Measurements from ENCODE around the gene TFEB.
A peak's percentile ranks its signal among the peaks of the same experiment; 100 is the strongest.

Gene TFEB

GRCh38 chr6:41716516-41717391 is 18.7 kb downstream of the TFEB start:
- Histone ChIP-seq H3K4me2 (ENCODE audit: low read length) (no peak overlapping the region), H3K36me3 (ENCODE audit: insufficient read depth, low read length) (no peaks in the 10 kb centered on the region), H3K27me3 (ENCODE audit: control insufficient read depth, insufficient read depth, low read length) (no peaks in the 10 kb centered on the region), H3K4me3 (ENCODE audit: low read length) (no peak overlapping the region), H3K9ac (ENCODE audit: low read depth, low read length) (no peak overlapping the region), H3K9me3 (replicated peaks; ENCODE audit: low read length) (no peaks in the 10 kb centered on the region), H3K4me1 (ENCODE audit: control insufficient read depth, insufficient read depth, low read length) (peaks cover 33% of the 10 kb centered on the region)

DNA sequence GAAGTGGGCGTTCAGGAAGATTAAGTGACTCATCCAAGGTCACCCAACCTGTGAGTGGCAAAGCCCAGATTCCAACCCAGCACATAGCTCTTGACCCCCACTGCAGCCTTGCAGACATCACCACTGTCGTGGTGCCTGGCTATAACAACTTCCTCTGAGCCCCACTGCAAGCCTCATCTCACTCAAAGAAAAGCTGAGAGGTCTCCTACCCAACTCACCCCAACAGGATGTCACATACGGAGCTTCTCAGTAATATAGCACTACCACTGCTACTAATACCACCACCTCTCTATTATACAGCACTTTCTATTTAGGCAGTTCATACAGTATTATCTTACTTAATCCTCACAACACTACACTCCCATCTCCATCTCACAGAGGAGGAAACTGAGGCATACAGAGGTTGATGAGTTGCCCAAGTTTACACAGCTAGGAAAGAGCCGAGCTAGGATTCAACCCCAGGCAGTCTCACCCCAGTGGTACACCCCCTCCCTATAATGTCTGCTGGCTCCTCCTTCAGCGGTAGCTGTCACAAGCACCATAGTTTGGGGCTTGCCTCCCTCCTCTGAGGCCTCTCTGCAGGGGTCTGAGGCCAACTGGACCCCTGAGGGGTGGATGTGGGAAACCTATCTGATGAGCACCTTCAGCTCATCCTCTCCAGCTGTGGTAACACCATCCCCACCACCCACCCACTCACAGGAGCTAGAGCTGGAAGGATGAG is 19.5 kb downstream of the TFEB start:
- Histone ChIP-seq H3K9ac (ENCODE audit: low read depth, low read length) (no peak overlapping the region), H3K36me3 (ENCODE audit: insufficient read depth, low read length) (no peaks in the 10 kb centered on the region), H3K4me1 (ENCODE audit: control insufficient read depth, insufficient read depth, low read length) (peaks cover 33% of the 10 kb centered on the region)

GRCh38 chr6:41714556-41715273 is 20.7 kb downstream of the TFEB start:
- H3K4me1 ChIP-seq (ENCODE audit: control insufficient read depth, insufficient read depth, low read length), result peaks cover 33% of the 10 kb centered on the region

More for the DNA sequence above, 19.5 kb downstream of the TFEB start:
- Histone ChIP-seq H3K9me3 (replicated peaks; ENCODE audit: low read length) (no peaks in the 10 kb centered on the region), H3K4me2 (ENCODE audit: low read length) (no peak overlapping the region), H3K4me3 (ENCODE audit: low read length) (no peak overlapping the region), H3K27me3 (ENCODE audit: control insufficient read depth, insufficient read depth, low read length) (no peaks in the 10 kb centered on the region)

DNA sequence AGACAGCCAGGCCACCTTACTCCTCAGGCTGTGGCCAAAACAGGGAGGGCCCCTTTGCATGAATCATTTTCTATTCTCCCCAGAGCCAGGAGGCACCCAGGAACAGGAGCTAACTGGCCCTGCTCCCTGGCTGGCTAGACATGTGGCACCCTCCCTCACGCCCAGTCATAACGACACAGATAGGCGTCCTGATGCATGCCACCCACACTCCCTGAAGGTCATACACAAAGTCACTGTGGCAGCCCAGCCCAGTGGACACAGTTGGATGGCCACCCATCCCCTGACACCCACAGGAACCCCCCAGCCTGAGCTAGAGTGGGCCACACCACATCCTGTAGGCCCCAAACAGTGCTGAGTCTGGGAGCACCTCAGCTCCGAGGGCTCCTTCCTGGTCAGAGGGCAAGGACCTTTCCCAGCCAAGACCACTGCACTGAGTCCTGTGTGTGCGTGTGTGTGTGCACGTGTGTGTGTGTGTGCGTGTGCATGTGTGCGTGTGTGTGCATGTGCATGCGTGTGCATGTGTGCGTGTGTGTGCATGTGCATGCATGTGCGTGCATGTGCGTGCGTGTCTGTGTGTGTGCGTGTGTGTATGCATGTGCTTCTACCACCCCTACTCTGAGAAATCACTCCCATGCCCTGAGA is 21.6 kb downstream of the TFEB start:
- Histone ChIP-seq H3K9ac (ENCODE audit: low read depth, low read length) (no peak overlapping the region), H3K4me3 (ENCODE audit: low read length) (peak overlapping the region; percentile 1), H3K9me3 (replicated peaks; ENCODE audit: low read length) (no peaks in the 10 kb centered on the region), H3K4me1 (ENCODE audit: control insufficient read depth, insufficient read depth, low read length) (peaks cover 33% of the 10 kb centered on the region), H3K27me3 (ENCODE audit: control insufficient read depth, insufficient read depth, low read length) (peaks cover 4% of the 10 kb centered on the region), H3K4me2 (ENCODE audit: low read length) (peak overlapping the region; percentile 60), H3K36me3 (ENCODE audit: insufficient read depth, low read length) (no peaks in the 10 kb centered on the region)

More at GRCh38 chr6:41714556-41715273, 20.7 kb downstream of the TFEB start:
- no peaks in the 10 kb centered on the region for H3K9me3 ChIP-seq (replicated peaks; ENCODE audit: low read length)
- H3K9ac ChIP-seq (ENCODE audit: low read depth, low read length), result no peak overlapping the region
- no peak overlapping the region for H3K4me3 ChIP-seq (ENCODE audit: low read length)
- peaks cover 4% of the 10 kb centered on the region for H3K27me3 ChIP-seq (ENCODE audit: control insufficient read depth, insufficient read depth, low read length)
- no peak overlapping the region for H3K4me2 ChIP-seq (ENCODE audit: low read length)
- no peaks in the 10 kb centered on the region for H3K36me3 ChIP-seq (ENCODE audit: insufficient read depth, low read length)

GRCh38 chr6:41713159-41713649 is 22.2 kb downstream of the TFEB start:
- peaks cover 33% of the 10 kb centered on the region for H3K4me1 ChIP-seq (ENCODE audit: control insufficient read depth, insufficient read depth, low read length)
- H3K4me2 ChIP-seq (ENCODE audit: low read length), result peak overlapping the region; percentile 60

DNA sequence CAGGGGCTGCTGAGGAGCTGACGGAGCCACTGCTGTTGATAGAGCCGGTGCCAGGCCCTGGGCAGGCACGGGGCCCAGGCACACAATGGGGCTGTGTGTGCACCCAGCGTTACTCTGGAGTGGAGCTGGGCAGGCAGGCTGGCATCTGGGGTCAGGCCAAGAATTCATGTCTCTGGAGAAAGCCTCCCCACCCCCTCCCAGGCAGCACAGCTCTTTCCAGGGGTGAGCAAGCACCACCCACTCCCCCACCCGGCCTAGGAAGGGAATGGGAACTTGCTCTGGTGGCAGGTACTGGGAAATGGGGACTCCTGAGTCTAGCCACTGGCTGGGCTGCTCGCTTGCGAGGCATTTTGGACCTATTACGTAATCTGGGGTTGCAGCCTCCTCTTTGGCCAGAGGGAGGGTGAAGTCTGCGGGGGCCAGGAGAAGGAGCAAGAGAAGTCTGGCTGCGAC is 22.7 kb downstream of the TFEB start:
- Histone ChIP-seq H3K4me2 (ENCODE audit: low read length) (peak overlapping the region; percentile 60), H3K4me1 (ENCODE audit: control insufficient read depth, insufficient read depth, low read length) (peaks cover 33% of the 10 kb centered on the region), H3K9ac (ENCODE audit: low read depth, low read length) (no peak overlapping the region), H3K27me3 (ENCODE audit: control insufficient read depth, insufficient read depth, low read length) (peaks cover 4% of the 10 kb centered on the region), H3K9me3 (replicated peaks; ENCODE audit: low read length) (no peaks in the 10 kb centered on the region), H3K36me3 (ENCODE audit: insufficient read depth, low read length) (no peaks in the 10 kb centered on the region), H3K4me3 (ENCODE audit: low read length) (no peak overlapping the region)

More at GRCh38 chr6:41713159-41713649, 22.2 kb downstream of the TFEB start:
- no peaks in the 10 kb centered on the region for H3K36me3 ChIP-seq (ENCODE audit: insufficient read depth, low read length)
- H3K9me3 ChIP-seq (replicated peaks; ENCODE audit: low read length), result no peaks in the 10 kb centered on the region
- peak overlapping the region; percentile 1 for H3K4me3 ChIP-seq (ENCODE audit: low read length)
- H3K27me3 ChIP-seq (ENCODE audit: control insufficient read depth, insufficient read depth, low read length), result peaks cover 4% of the 10 kb centered on the region
- H3K9ac ChIP-seq (ENCODE audit: low read depth, low read length), result no peak overlapping the region

DNA sequence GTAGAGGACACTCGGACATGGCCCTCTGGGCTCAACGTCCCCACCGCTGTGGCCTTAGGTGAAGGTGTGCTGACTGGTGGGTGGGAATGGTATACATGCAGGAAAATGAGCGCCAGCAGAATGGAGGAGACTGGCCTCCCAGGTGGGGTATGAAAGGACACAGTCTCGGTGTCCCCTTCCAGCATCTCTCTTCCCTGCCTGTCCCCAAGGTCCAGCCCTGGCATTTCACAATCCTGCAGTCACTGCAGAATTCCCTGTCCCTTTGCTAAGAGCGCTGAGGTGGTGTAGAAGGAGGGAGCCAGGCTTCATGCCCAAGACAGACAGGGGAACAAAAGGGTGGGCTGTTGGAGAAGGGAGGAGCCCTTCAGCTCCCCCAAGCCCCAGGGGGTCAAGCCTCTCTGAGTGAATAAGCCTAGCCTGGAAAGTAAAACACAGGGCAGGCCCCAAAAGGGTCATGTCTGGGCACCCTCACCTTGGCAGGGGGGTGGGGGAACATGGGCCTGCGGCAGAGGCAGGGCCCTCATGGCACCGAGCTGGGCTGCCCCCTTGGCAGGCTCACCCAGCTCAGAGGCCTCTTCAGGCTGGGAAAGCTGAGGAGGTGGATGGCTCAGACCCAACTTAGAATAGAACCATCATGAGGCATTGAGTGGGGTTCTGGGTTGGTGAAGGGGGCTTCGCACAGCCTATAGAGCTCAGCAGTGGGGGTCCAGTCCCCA is 23.9 kb downstream of the TFEB start:
- Histone ChIP-seq H3K4me2 (ENCODE audit: low read length) (no peak overlapping the region), H3K4me1 (ENCODE audit: control insufficient read depth, insufficient read depth, low read length) (peaks cover 36% of the 10 kb centered on the region), H3K9me3 (replicated peaks; ENCODE audit: low read length) (no peaks in the 10 kb centered on the region)

GRCh38 chr6:41709375-41709774 is 26.0 kb downstream of the TFEB start:
- Histone ChIP-seq H3K9ac (ENCODE audit: low read depth, low read length) (no peak overlapping the region), H3K27me3 (ENCODE audit: control insufficient read depth, insufficient read depth, low read length) (peaks cover 4% of the 10 kb centered on the region), H3K9me3 (replicated peaks; ENCODE audit: low read length) (no peaks in the 10 kb centered on the region), H3K4me3 (ENCODE audit: low read length) (no peak overlapping the region), H3K36me3 (ENCODE audit: insufficient read depth, low read length) (no peaks in the 10 kb centered on the region), H3K4me2 (ENCODE audit: low read length) (no peak overlapping the region), H3K4me1 (ENCODE audit: control insufficient read depth, insufficient read depth, low read length) (peaks cover 45% of the 10 kb centered on the region)

More for the DNA sequence above, 23.9 kb downstream of the TFEB start:
- H3K9ac ChIP-seq (ENCODE audit: low read depth, low read length), result no peak overlapping the region
- no peaks in the 10 kb centered on the region for H3K36me3 ChIP-seq (ENCODE audit: insufficient read depth, low read length)
- no peak overlapping the region for H3K4me3 ChIP-seq (ENCODE audit: low read length)
- peaks cover 4% of the 10 kb centered on the region for H3K27me3 ChIP-seq (ENCODE audit: control insufficient read depth, insufficient read depth, low read length)

- H3K27me3 ChIP-seq (ENCODE audit: control insufficient read depth, insufficient read depth, low read length), result peaks cover 4% of the 10 kb centered on the region
Measured at GRCh38 chr6:41708856-41709255, 26.6 kb downstream of the TFEB start.

DNA sequence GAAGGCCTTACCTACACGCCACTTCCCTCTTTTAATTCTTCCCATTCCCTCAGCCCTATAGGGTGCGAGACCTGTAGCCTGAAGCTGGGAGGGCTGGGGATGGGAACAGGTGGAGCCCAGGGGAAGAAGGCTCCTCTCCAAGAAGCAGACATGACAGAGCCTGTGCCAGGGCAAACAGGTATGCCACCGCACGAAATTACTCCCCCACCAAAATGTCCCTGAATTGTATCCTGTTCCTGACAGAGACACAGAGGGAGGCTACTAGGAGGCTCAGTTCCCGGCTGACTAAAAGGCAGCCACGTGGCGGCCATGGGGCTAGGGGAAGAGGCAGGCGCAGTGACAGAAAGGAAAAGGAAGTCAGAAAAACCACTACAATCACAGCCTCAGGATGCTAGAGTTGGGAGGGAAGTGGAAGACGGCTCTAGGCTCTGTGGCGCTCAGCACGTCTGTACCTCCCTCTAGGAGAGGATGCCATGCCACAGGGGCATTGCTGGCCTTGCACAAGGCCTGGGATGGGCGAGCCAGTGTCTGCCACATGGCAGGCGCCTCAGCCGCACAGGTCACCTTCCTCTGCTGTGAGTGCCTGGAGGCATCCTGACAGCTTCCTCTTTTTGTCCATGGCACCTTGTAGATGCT is 27.7 kb downstream of the TFEB start:
- H3K36me3 ChIP-seq (ENCODE audit: insufficient read depth, low read length), result no peaks in the 10 kb centered on the region
- peaks cover 30% of the 10 kb centered on the region for H3K4me1 ChIP-seq (ENCODE audit: control insufficient read depth, insufficient read depth, low read length)
- no peak overlapping the region for H3K9ac ChIP-seq (ENCODE audit: low read depth, low read length)
- H3K4me3 ChIP-seq (ENCODE audit: low read length), result no peak overlapping the region
- H3K27me3 ChIP-seq (ENCODE audit: control insufficient read depth, insufficient read depth, low read length), result peaks cover 4% of the 10 kb centered on the region
- H3K9me3 ChIP-seq (replicated peaks; ENCODE audit: low read length), result no peaks in the 10 kb centered on the region
- no peak overlapping the region for H3K4me2 ChIP-seq (ENCODE audit: low read length)

More at GRCh38 chr6:41708856-41709255, 26.6 kb downstream of the TFEB start:
- H3K36me3 ChIP-seq (ENCODE audit: insufficient read depth, low read length), result no peaks in the 10 kb centered on the region
- no peak overlapping the region for H3K4me2 ChIP-seq (ENCODE audit: low read length)
- peaks cover 42% of the 10 kb centered on the region for H3K4me1 ChIP-seq (ENCODE audit: control insufficient read depth, insufficient read depth, low read length)
- no peaks in the 10 kb centered on the region for H3K9me3 ChIP-seq (replicated peaks; ENCODE audit: low read length)
- H3K9ac ChIP-seq (ENCODE audit: low read depth, low read length), result no peak overlapping the region
- H3K4me3 ChIP-seq (ENCODE audit: low read length), result no peak overlapping the region
